ENCODE results near the gene ECM2. TPM values are rescaled to one million over a fixed set of nuclear protein-coding genes. Genes with fewer than 3 reads are reported as not detected.

ECM2 gene
- polyA plus RNA-seq, 1 experiment = 1.9 TPM

- Histone ChIP-seq H3K4me3 (ENCODE audit: low read depth, low read length) (no peak overlapping the region), H3K27me3 (ENCODE audit: control insufficient read depth, insufficient read depth, low read length) (no peaks in the 10 kb centered on the region), H3K36me3 (ENCODE audit: control insufficient read depth, insufficient read depth, low read length) (no peaks in the 10 kb centered on the region)
- peak; percentile 30 for DNase-seq (ENCODE audit: low read depth)
- TF ChIP-seq CTCF (IDR thresholded peaks at IDR 0.05; ENCODE audit: insufficient read depth, low read depth, low read length) = no peak
- POLR2A ChIA-PET = no interaction called here
- CTCF ChIA-PET = interaction anchor here (1.3 kb wide), 1 partner anchor 32 kb away, joined by 3 read pairs; no protein-coding TSS in a partner anchor
Measured at GRCh38 chr9:92468206-92468605, 67.6 kb downstream of the ECM2 start.

GRCh38 chr9:92467511-92467910 is 68.3 kb downstream of the ECM2 start:
- Histone ChIP-seq H3K4me3 (ENCODE audit: low read depth, low read length) (no peak overlapping the region), H3K36me3 (ENCODE audit: control insufficient read depth, insufficient read depth, low read length) (no peaks in the 10 kb centered on the region), H3K27me3 (ENCODE audit: control insufficient read depth, insufficient read depth, low read length) (no peaks in the 10 kb centered on the region)
- no peak for DNase-seq (ENCODE audit: low read depth)
- CTCF ChIA-PET = interaction anchor here (0.7 to 1.3 kb wide), 2 partner anchors 10 to 31 kb away, joined by 3 read pairs; no protein-coding TSS in a partner anchor
- no peak for TF ChIP-seq CTCF (IDR thresholded peaks at IDR 0.05; ENCODE audit: insufficient read depth, low read depth, low read length)
- POLR2A ChIA-PET = no interaction called here

- POLR2A ChIA-PET = no interaction called here
- CTCF ChIA-PET = interaction anchor here (0.6 to 0.7 kb wide), 2 partner anchors 10 to 165 kb away, joined by 3 read pairs; no protein-coding TSS in a partner anchor
- Histone ChIP-seq H3K36me3 (ENCODE audit: control insufficient read depth, insufficient read depth, low read length) (no peaks in the 10 kb centered on the region), H3K27me3 (ENCODE audit: control insufficient read depth, insufficient read depth, low read length) (no peaks in the 10 kb centered on the region), H3K4me3 (ENCODE audit: low read depth, low read length) (no peak overlapping the region)
- no peak for TF ChIP-seq CTCF (IDR thresholded peaks at IDR 0.05; ENCODE audit: insufficient read depth, low read depth, low read length)
- no peak for DNase-seq (ENCODE audit: low read depth)
Measured at GRCh38 chr9:92467041-92467440, 68.7 kb downstream of the ECM2 start.

- ChIA-PET POLR2A (interaction anchor here (0.6 kb wide), 2 partner anchors 39 to 42 kb away, joined by 3 read pairs; no protein-coding TSS in a partner anchor), CTCF (no interaction called here)
- Histone ChIP-seq H3K36me3 (ENCODE audit: control insufficient read depth, insufficient read depth, low read length) (no peaks in the 10 kb centered on the region), H3K27me3 (ENCODE audit: control insufficient read depth, insufficient read depth, low read length) (no peaks in the 10 kb centered on the region), H3K4me3 (ENCODE audit: low read depth, low read length) (no peak overlapping the region)
- peak; percentile 91 for DNase-seq (ENCODE audit: low read depth)
- TF ChIP-seq CTCF (IDR thresholded peaks at IDR 0.05; ENCODE audit: insufficient read depth, low read depth, low read length) = no peak
Measured at GRCh38 chr9:92463984-92464383, 71.8 kb downstream of the ECM2 start.

- no peaks in the 10 kb centered on the region for H3K27me3 ChIP-seq (ENCODE audit: control insufficient read depth, insufficient read depth, low read length)
- CTCF ChIA-PET = interaction anchor here (1.2 kb wide), 1 partner anchor 120 kb away, joined by 3 read pairs; no protein-coding TSS in a partner anchor
- H3K36me3 ChIP-seq (ENCODE audit: control insufficient read depth, insufficient read depth, low read length) = no peaks in the 10 kb centered on the region
- TF ChIP-seq CTCF (IDR thresholded peaks at IDR 0.05; ENCODE audit: insufficient read depth, low read depth, low read length) = no peak
- POLR2A ChIA-PET = no interaction called here
- DNase-seq (ENCODE audit: low read depth) = no peak
- no peak overlapping the region for H3K4me3 ChIP-seq (ENCODE audit: low read depth, low read length)
Measured at GRCh38 chr9:92463387-92463786, 72.4 kb downstream of the ECM2 start.

Measured in BJ (cell line).